ENCODE data around the gene PCMTD2. TPM values are rescaled to one million over a fixed set of nuclear protein-coding genes. Genes with fewer than 3 reads are reported as not detected.

The PCMTD2 gene
- polyA plus RNA-seq, 1 of the 3 experiments (the other 2 are of a cell fraction): 50.7 TPM

GRCh38 chr20:64220420-64220819 lies 35.1 kb upstream of the PCMTD2 start:
- no peaks in the 10 kb centered on the region; the same call in 1 of the 2 replicates for H3K27me3 ChIP-seq (ENCODE audit: insufficient read depth)
- H4K20me1 ChIP-seq (ENCODE audit: insufficient read depth): no peaks in the 10 kb centered on the region
- CTCF ChIA-PET: no interaction called here
- H3K4me1 ChIP-seq (ENCODE audit: control insufficient read depth in 1 of 2, insufficient read depth in 2 of 2, low read depth in 1 of 2, low read length in 1 of 2): peaks cover 15 to 18% of the 10 kb centered on the region in 2 experiments; a peak in 2 of 4 replicates
- H3K9ac ChIP-seq: no peak overlapping the region
- H3K79me2 ChIP-seq (ENCODE audit: insufficient read depth): no peaks in the 10 kb centered on the region
- no peaks in the 10 kb centered on the region for H3F3A ChIP-seq (replicated peaks; ENCODE audit: insufficient read depth)
- 78% methylated on average over 3 of the region's 8 CpGs for WGBS (ENCODE audit: low lambda C conversion rate)
- H3K9me3 ChIP-seq: no peaks in the 10 kb centered on the region
- H3K9me2 ChIP-seq: no peaks in the 10 kb centered on the region
- POLR2A ChIA-PET: no interaction called here
- TF ChIP-seq, protein P1, sequence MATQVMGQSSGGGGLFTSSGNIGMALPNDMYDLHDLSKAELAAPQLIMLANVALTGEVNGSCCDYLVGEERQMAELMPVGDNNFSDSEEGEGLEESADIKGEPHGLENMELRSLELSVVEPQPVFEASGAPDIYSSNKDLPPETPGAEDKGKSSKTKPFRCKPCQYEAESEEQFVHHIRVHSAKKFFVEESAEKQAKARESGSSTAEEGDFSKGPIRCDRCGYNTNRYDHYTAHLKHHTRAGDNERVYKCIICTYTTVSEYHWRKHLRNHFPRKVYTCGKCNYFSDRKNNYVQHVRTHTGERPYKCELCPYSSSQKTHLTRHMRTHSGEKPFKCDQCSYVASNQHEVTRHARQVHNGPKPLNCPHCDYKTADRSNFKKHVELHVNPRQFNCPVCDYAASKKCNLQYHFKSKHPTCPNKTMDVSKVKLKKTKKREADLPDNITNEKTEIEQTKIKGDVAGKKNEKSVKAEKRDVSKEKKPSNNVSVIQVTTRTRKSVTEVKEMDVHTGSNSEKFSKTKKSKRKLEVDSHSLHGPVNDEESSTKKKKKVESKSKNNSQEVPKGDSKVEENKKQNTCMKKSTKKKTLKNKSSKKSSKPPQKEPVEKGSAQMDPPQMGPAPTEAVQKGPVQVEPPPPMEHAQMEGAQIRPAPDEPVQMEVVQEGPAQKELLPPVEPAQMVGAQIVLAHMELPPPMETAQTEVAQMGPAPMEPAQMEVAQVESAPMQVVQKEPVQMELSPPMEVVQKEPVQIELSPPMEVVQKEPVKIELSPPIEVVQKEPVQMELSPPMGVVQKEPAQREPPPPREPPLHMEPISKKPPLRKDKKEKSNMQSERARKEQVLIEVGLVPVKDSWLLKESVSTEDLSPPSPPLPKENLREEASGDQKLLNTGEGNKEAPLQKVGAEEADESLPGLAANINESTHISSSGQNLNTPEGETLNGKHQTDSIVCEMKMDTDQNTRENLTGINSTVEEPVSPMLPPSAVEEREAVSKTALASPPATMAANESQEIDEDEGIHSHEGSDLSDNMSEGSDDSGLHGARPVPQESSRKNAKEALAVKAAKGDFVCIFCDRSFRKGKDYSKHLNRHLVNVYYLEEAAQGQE (IDR thresholded peaks at IDR 0.05; ENCODE audit: low read depth, low read length): no peak
- TF ChIP-seq, protein P2, sequence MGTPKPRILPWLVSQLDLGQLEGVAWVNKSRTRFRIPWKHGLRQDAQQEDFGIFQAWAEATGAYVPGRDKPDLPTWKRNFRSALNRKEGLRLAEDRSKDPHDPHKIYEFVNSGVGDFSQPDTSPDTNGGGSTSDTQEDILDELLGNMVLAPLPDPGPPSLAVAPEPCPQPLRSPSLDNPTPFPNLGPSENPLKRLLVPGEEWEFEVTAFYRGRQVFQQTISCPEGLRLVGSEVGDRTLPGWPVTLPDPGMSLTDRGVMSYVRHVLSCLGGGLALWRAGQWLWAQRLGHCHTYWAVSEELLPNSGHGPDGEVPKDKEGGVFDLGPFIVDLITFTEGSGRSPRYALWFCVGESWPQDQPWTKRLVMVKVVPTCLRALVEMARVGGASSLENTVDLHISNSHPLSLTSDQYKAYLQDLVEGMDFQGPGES (IDR thresholded peaks at IDR 0.05; ENCODE audit: low read depth, low read length): no peak
- no peak overlapping the region for H2AFZ ChIP-seq (ENCODE audit: low read depth)
- DNase-seq: no peak
- no peaks in the 10 kb centered on the region for H3K36me3 ChIP-seq (replicated peaks in 1 of 2; ENCODE audit: control insufficient read depth in 1 of 2, insufficient read depth in 2 of 2, low read length in 1 of 2)
- H3K4me2 ChIP-seq: no peak overlapping the region
- H3K4me3 ChIP-seq (ENCODE audit: low read depth in 2 of 2, low read length in 1 of 2): no peak overlapping the region
- no peak overlapping the region for H3K27ac ChIP-seq (ENCODE audit: low read depth in 2 of 2, low read length in 1 of 2)

DNA sequence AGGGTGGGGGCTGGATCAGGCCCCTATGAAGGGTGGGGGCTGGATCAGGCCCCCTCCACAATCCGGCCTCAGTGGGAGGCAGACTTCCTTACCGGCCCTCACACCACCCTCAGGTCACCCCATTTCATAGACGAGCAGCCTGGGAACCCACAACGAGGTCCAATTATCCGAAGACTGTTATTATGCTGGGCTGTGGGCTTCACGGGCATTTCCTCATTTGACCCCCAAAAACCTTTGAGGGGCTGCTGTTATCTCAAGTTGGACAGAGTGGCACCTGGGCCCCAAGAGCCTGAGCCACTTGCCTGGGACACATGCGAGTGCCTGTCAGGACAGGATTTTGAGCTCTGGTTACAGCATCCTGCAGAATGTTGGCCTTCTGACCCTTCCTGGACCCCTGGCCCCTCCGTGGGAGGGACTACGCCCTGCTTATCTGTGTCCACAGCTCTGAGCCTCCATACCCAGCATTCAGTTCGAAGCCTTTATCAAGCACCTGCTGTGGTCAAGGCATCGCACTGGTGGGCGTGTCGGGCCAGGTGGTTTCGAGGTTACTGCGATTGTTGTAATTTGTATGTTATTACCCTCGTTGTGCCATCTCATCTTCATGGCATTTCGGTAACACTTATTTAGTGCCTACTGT lies 34.5 kb upstream of the PCMTD2 start:
- Histone ChIP-seq H4K20me1 (ENCODE audit: insufficient read depth) (no peaks in the 10 kb centered on the region), H3K36me3 (replicated peaks in 1 of 2; ENCODE audit: control insufficient read depth in 1 of 2, insufficient read depth in 2 of 2, low read length in 1 of 2) (no peaks in the 10 kb centered on the region), H3F3A (replicated peaks; ENCODE audit: insufficient read depth) (no peaks in the 10 kb centered on the region), H3K9ac (no peak overlapping the region), H2AFZ (ENCODE audit: low read depth) (no peak overlapping the region), H3K79me2 (ENCODE audit: insufficient read depth) (no peaks in the 10 kb centered on the region), H3K4me3 (ENCODE audit: low read depth in 2 of 2, low read length in 1 of 2) (no peak overlapping the region), H3K9me2 (no peaks in the 10 kb centered on the region), H3K9me3 (no peaks in the 10 kb centered on the region), H3K4me2 (no peak overlapping the region), H3K27ac (ENCODE audit: low read depth in 2 of 2, low read length in 1 of 2) (no peak overlapping the region), H3K27me3 (ENCODE audit: insufficient read depth) (no peaks in the 10 kb centered on the region; the same call in 1 of the 2 replicates), H3K4me1 (ENCODE audit: control insufficient read depth in 1 of 2, insufficient read depth in 2 of 2, low read depth in 1 of 2, low read length in 1 of 2) (peaks cover 15% of the 10 kb centered on the region in 2 experiments; a peak in 2 of 4 replicates)
- ChIA-PET CTCF (no interaction called here), POLR2A (no interaction called here)
- TF ChIP-seq FOSL2 (IDR thresholded peaks at IDR 0.05; ENCODE audit: borderline replicate concordance, low read depth) (no peak), ELF1 (IDR thresholded peaks at IDR 0.05) (no peak), PBX3 (IDR thresholded peaks at IDR 0.05) (no peak), RAD21 (IDR thresholded peaks at IDR 0.05; ENCODE audit: low read length) (no peak), EP300 (IDR thresholded peaks at IDR 0.05; ENCODE audit: borderline replicate concordance in 1 of 2, low read depth in 1 of 2, low read length in 1 of 2) (no peak), FOXJ3 (CRISPR knock-in tag; IDR thresholded peaks at IDR 0.05) (no peak), ZBTB33 (IDR thresholded peaks at IDR 0.05; ENCODE audit: borderline replicate concordance, low read depth) (no peak), GABPA (IDR thresholded peaks at IDR 0.05; ENCODE audit: low read depth) (no peak), USF1 (IDR thresholded peaks at IDR 0.05; ENCODE audit: borderline replicate concordance, low read depth) (no peak), NFIC (IDR thresholded peaks at IDR 0.05; ENCODE audit: borderline replicate concordance) (no peak), EZH2phosphoT487 (IDR thresholded peaks at IDR 0.05; ENCODE audit: borderline replicate concordance, low read depth) (no peak)
- TF ChIP-seq, protein P3, sequence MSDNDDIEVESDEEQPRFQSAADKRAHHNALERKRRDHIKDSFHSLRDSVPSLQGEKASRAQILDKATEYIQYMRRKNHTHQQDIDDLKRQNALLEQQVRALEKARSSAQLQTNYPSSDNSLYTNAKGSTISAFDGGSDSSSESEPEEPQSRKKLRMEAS (IDR thresholded peaks at IDR 0.05; ENCODE audit: low read depth): no peak
- TF ChIP-seq, protein P2 (IDR thresholded peaks at IDR 0.05; ENCODE audit: low read depth, low read length): no peak
- 70% methylated on average over 15 of the region's 17 CpGs for WGBS (ENCODE audit: low lambda C conversion rate)
- DNase-seq: no peak
